SK-MEL-5 (cell line): ENCODE data around the gene MAP3K13. TPM values are rescaled to one million over a fixed set of nuclear protein-coding genes. Genes with fewer than 3 reads are reported as not detected.

Source experiments
- DNase-seq: peaks from one replicate; pipeline ENCODE4 v3.0.0-alpha.2; 2016; ENCODE audit warnings: low read depth, low spot score
- in situ Hi-C: cut with HindIII; loops from 2 replicates; pipeline ENCODE4 v1.10.0; 2016; ENCODE audit warnings: low sequenced_read_pairs, high pct_unique_total_duplicates, low pct_unique_long_range_greater_than_20kb
- total RNA-seq: library from RNA; depleted of rRNA; stranded (reverse); fragments of >200 nt; shearing (Covaris generic); gene quantifications from 2 replicates; pipeline ENCODE4 v1.2.3, GENCODE V29; 2014; rRNA removed

MAP3K13 gene
- total RNA-seq, 1 experiment from 2014 or later: 26.2 TPM

DNA sequence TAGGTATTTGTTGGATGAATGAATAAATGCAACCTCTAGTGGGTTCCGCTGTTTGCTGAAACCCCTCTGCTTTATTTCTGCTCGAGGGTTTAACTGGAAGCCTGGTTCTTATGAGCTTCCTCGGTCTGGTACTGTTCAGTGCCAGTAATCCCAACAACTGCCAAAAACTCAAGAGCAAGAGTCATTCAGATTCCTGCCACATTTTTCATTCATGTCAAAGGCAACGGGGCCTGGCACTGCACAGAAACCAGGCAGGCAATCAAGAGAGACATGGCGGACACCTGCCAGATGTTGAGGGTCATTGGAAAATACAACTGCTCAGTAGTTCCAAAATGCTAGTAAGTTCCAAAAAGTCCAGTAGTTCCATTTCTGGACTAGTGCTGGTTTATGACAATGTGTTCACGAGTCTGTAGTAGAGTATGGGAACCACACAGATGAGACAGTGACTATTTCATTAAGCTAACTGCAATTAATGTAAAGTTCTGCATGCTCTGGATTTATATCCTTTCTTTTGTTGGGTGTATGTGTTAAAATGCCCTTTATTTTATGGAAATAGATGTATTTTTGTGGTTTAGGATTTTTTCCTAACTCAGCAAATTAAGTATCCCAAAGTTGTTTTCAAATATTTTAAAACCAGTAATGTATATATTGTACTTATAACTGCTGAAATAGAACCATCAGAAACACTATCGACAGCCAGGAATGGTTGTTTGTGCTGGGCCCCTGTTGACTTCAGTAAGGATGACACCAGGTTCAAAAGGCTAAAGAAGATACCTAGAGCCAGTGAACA, 158.6 kb downstream of the MAP3K13 start:
- no peak for DNase-seq
- in situ Hi-C loops: no loop called here

DNA sequence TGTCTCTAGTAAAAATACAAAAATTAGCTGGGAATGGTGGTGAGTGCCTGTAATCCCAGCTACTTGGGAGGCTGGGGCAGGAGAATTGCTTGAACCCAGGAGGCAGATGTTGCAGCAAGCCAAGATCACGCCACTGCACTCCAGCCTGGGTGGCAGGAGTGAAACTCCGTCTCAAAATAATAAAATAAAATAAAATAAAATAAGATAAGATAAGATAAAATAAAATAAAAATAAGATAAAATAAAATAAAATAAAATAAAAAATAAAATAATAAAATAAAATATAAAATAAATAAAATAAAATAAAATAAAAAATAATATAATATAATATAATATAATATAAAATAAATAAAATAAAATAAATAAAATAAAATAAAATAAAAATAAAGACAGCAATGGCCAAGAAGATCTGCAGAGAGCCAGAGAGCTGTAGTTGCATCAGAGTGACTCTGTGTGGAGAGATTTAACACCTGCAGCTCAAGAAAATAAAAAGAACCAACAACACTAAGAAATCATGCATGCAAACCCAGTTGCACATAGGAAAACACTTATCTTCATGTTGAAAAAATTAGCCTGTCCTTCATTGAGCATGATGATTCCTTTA, 163.5 kb downstream of the MAP3K13 start:
- no peak for DNase-seq
- in situ Hi-C loops: no loop called here

DNA sequence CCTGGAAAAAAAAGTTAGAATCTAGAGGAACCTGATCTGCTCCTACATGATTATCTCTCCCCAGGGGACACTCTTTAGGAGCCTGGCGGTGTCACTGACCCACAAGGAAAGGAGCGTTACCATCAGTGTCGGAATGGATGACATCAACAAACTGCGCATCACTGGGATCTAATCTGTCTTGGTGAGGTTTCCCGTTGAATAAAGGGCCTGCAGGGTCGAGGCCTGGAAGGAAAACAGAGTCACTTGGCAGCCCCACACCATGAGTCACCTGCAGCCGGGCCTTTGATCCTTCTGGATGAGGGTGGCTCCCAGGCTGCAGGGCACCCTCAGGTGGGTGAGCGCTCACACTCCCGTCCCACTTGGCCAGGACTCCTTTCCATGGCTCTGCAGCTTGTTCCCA, 164.4 kb downstream of the MAP3K13 start:
- in situ Hi-C loops: no loop called here
- no peak for DNase-seq

DNA sequence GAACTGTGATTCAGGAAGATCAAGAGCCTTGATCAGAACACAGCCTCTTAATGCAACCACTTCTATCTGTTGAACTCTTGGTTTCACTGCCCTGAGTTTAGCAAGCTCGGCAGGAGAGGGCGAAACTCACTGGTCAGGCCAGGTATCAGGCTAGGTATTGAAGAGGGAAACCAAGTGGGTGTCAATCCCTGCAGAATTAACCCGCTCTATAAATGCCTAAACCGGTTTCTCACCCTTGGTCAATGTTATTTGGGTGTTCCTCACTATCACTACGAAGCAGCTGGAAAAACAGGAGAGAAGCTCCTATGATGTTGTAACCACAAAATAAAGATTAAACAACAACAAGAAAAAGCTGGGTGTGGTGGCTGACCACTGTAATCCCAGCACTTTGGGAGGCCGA, 165.6 kb downstream of the MAP3K13 start:
- in situ Hi-C loops: no loop called here
- no peak for DNase-seq

DNA sequence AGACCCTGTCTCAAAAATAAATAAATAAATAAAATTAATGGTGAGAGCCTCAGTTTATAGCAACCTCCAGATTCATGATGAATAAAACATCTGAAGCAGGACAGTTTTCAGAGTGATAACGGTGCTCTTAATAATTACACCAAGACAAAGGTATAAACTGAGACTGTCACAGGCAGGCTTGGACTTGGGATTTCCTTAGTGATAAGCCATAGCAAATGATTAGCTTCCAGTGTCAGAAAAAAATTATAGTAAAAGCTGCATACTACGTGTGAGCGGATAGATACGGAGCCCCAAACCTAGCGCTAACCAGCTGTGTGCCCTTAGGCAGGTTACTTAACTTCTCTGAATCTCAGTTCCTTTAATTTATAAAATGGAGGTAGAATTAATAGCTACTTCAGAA, 167.9 kb downstream of the MAP3K13 start:
- no peak for DNase-seq
- in situ Hi-C loops: no loop called here

DNA sequence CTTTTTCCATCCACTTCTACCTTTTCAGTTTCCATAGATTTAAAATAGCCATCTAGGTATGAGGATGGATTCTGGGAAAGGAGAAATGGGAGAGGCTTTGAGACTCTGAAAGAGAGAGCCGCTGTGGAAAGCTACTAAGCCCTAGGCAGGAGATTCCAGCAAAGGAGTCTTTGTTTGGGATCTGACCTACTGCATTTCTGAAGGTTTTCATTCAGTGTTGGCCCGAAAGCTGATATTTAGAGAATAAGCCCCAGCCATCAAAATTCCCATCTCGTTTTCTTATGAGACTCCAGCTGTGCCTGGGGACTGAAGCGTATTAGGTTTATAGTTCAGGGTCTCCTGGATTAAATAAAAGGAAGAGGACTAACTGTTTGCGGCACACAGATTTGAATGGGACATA, 170.0 kb downstream of the MAP3K13 start:
- in situ Hi-C loops: no loop called here
- peak; percentile 91 for DNase-seq

DNA sequence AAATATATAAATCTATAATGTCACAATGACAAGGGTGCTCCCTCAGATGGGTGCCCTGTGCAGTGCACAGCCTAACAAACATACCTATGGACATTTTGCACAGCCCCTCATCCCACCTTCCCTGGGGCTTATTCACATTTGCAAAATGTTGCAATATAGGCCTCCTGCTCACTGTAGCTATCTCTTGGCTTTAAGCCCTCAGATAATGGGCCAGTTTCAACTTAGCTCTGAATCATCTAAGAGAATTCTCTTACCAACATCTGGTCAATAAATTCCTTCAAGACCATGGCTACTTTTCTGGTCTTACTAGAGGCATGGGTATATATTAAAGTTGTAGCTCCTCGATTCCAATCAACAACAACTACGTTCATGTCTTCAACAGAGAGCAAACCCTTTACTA, 171.6 kb downstream of the MAP3K13 start:
- no peak for DNase-seq
- in situ Hi-C loops: no loop called here

DNA sequence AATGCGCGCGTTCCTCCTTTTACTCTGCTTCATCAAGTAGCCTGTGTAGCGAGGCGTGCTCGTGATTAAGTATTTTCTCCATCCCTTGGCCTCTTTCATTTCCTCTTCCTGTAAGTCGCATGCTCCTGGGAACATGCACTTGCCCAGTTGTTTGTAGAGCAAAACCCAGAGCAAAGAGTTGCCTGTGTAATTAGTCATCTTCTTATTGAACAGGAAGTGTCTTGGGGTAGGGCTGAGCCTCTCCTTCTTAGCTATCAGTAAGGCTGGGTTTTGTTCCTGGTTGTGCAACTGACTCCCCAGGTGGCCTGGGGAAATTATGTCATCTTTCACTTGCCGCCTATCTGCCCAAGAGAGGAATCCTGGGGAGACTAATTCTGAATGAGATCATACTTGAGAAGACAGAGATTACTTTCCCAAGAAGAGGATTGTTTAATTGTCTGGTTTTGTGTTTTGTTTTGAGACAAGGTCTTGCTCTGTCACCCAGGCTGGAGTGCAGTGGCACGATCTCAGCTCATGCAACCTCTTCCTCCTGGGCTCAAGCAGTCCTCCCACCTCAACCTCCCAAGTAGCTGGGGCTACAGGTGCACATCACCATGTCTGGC, 174.5 kb downstream of the MAP3K13 start:
- in situ Hi-C loops: no loop called here
- peak; percentile 30 for DNase-seq

Other genes starting within 250 kb of the MAP3K13 start
- 8.7 and 9.2 TPM in 2 replicates for gene C3orf70, start 210.1 kb upstream of the MAP3K13 start, total RNA-seq
- 9.5 and 12.1 TPM in 2 replicates for gene EHHADH, start 109.1 kb upstream of the MAP3K13 start, total RNA-seq
- 9.2 and 10.8 TPM in 2 replicates for gene TMEM41A, start 135.9 kb downstream of the MAP3K13 start, total RNA-seq
- gene LIPH, start 189.5 kb downstream of the MAP3K13 start, total RNA-seq: not detected in 2 replicates
- 36.2 and 37.5 TPM in 2 replicates for gene SENP2, start 223.2 kb downstream of the MAP3K13 start, total RNA-seq